Type B pancreatic cell (in vitro differentiated cells): ENCODE results near the gene TELO2. TPM values are rescaled to one million over a fixed set of nuclear protein-coding genes. Genes with fewer than 3 reads are reported as not detected.

Experiments used
- DNase-seq: peaks from one replicate; pipeline ENCODE4 v3.0.0; 2021; ENCODE audit warnings: mixed read lengths; ENCODE audit not compliant: unreplicated experiment; ENCODE audit errors: extremely low spot score
- H3K27ac Mint-ChIP-seq: 2 replicates; pipeline ENCODE4 v1.8.0; 2021; ENCODE audit warnings: mild to moderate bottlenecking, mixed read lengths
- H3K27me3 Mint-ChIP-seq: 2 replicates; pipeline ENCODE4 v1.8.0; 2021; ENCODE audit warnings: mixed read lengths
- H3K36me3 Mint-ChIP-seq: 2 replicates; pipeline ENCODE4 v1.8.0; 2021; ENCODE audit warnings: mixed read lengths
- H3K4me1 Mint-ChIP-seq: one replicate; pipeline ENCODE4 v1.8.0; 2021; ENCODE audit warnings: mixed read lengths; ENCODE audit not compliant: unreplicated experiment
- H3K4me3 Mint-ChIP-seq: 2 replicates; pipeline ENCODE4 v1.8.0; 2021; ENCODE audit warnings: mild to moderate bottlenecking, mixed read lengths
- H3K9me3 Mint-ChIP-seq: 2 replicates; pipeline ENCODE4 v1.8.0; 2021; ENCODE audit warnings: mixed read lengths
- total RNA-seq: library from RNA; stranded (reverse); gene quantifications from 2 replicates; pipeline ENCODE4 v1.2.1, GENCODE V29; 2021; ENCODE audit warnings: low replicate concordance
- TF ChIP-seq, protein P1 (sequence below): fragments of 200-600 bp; sonication (generic); conservative IDR thresholded peaks from 2 replicates; pipeline ENCODE4 v1.5.0; 2021; ENCODE audit warnings: antibody characterized with exemption, mild to moderate bottlenecking

Gene TELO2
- total RNA-seq, 1 donor from 2014 or later: 65.4 TPM

DNA sequence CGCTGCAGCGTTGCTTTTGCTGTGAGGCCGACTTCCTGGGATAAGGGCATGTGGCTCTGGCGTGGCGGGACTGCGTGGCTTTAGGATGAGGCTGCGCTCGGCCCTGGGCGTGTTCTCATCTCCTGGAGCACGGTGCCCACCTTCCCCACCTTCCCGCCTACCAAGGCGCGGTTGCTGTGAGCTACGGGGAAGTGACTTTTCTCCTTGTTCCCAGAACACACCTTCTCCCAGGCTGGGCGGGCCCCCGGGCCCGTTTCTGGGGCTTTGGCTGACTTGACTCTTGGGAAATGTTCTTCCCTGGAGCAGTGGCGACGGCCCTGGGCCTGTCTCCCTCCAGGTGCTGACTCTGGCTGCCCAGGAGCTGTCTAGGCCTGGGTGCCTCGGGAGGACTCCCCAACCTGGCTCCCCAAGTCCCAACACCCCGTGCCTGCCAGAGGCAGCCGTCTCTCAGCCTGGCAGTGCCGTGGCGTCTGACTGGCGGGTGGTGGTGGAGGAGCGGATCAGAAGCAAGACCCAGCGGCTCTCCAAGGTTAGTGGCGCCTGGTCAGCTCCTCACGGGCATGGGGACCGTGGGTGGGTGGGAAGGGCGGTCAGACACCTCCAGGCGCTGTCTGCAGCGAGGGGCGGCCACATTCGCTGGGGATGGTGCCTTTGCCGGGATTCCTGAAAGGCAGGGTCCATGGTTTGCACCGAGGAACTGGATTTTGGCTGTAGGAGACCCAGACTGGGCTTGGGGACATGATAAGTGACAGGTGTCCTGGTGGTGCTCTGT is 12.1 kb downstream of the TELO2 start:
- H3K27me3 Mint-ChIP-seq: no peaks in the 10 kb centered on the region
- no peaks in the 10 kb centered on the region for H3K4me1 Mint-ChIP-seq
- TF ChIP-seq, protein P1, sequence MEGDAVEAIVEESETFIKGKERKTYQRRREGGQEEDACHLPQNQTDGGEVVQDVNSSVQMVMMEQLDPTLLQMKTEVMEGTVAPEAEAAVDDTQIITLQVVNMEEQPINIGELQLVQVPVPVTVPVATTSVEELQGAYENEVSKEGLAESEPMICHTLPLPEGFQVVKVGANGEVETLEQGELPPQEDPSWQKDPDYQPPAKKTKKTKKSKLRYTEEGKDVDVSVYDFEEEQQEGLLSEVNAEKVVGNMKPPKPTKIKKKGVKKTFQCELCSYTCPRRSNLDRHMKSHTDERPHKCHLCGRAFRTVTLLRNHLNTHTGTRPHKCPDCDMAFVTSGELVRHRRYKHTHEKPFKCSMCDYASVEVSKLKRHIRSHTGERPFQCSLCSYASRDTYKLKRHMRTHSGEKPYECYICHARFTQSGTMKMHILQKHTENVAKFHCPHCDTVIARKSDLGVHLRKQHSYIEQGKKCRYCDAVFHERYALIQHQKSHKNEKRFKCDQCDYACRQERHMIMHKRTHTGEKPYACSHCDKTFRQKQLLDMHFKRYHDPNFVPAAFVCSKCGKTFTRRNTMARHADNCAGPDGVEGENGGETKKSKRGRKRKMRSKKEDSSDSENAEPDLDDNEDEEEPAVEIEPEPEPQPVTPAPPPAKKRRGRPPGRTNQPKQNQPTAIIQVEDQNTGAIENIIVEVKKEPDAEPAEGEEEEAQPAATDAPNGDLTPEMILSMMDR: no peak
- H3K9me3 Mint-ChIP-seq: no peaks in the 10 kb centered on the region
- no peak overlapping the region for H3K4me3 Mint-ChIP-seq
- H3K36me3 Mint-ChIP-seq: peaks cover 3% of the 10 kb centered on the region
- DNase-seq: no peak
- H3K27ac Mint-ChIP-seq: no peak overlapping the region

- no peaks in the 10 kb centered on the region for H3K9me3 Mint-ChIP-seq
- TF ChIP-seq, protein P1: no peak
- DNase-seq: no peak
- peaks cover 3% of the 10 kb centered on the region for H3K36me3 Mint-ChIP-seq
- no peak overlapping the region for H3K27ac Mint-ChIP-seq
- no peaks in the 10 kb centered on the region for H3K4me1 Mint-ChIP-seq
- no peak overlapping the region for H3K4me3 Mint-ChIP-seq
- H3K27me3 Mint-ChIP-seq: no peaks in the 10 kb centered on the region
Measured at GRCh38 chr16:1505912-1506311, 12.8 kb downstream of the TELO2 start.

- Mint-ChIP-seq H3K36me3 (peaks cover 3% of the 10 kb centered on the region), H3K9me3 (no peaks in the 10 kb centered on the region), H3K4me1 (no peaks in the 10 kb centered on the region), H3K27ac (no peak overlapping the region), H3K4me3 (no peak overlapping the region), H3K27me3 (no peaks in the 10 kb centered on the region)
- TF ChIP-seq, protein P1: no peak
- no peak for DNase-seq
Measured at GRCh38 chr16:1506494-1507213, 13.5 kb downstream of the TELO2 start.

- TF ChIP-seq, protein P1: no peak
- Mint-ChIP-seq H3K27ac (no peak overlapping the region), H3K36me3 (peaks cover 4% of the 10 kb centered on the region), H3K27me3 (no peaks in the 10 kb centered on the region), H3K4me1 (no peaks in the 10 kb centered on the region), H3K4me3 (no peak overlapping the region), H3K9me3 (no peaks in the 10 kb centered on the region)
- no peak for DNase-seq
Measured at GRCh38 chr16:1508494-1509187, 15.5 kb downstream of the TELO2 start.

- no peaks in the 10 kb centered on the region for H3K9me3 Mint-ChIP-seq
- H3K27ac Mint-ChIP-seq: no peak overlapping the region
- no peaks in the 10 kb centered on the region for H3K4me1 Mint-ChIP-seq
- TF ChIP-seq, protein P1: no peak
- DNase-seq: no peak
- H3K4me3 Mint-ChIP-seq: no peak overlapping the region
- H3K36me3 Mint-ChIP-seq: peaks cover 7% of the 10 kb centered on the region
- no peaks in the 10 kb centered on the region for H3K27me3 Mint-ChIP-seq
Measured at GRCh38 chr16:1509307-1510221, 16.4 kb downstream of the TELO2 start.
